ENCODE results near the gene ANK2.
"Not testable (repeated sequence)": the region's sequence is repeated elsewhere in the genome, so short reads cannot be mapped to it uniquely, and the experiment has no call there.

Gene ANK2

DNA sequence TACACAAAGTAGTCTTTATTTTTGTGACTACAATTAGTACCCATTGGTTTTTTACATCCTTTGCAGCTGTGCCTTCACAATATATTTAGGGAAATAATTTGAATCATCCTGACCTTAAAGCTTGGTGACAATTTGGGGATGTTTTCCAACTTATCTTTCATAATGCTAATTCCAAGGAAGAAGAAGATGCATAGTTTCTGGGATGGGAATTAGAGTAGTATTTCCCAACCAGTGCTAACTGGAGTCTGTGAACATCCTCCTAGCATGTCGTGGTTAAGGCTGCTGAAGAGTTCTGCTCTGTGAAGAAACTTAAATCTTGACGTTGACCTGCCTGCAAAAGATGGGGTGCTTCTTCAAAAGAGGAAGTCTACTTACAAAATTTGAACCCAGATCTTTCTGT, 173.5 kb downstream of the ANK2 start:
- Histone ChIP-seq H3K4me1 (no peaks in the 10 kb centered on the region), H3K36me3 (no peaks in the 10 kb centered on the region), H3K4me3 (ENCODE audit: low read depth, low read length) (no peak overlapping the region), H3K9me3 (no peaks in the 10 kb centered on the region), H3K27me3 (no peaks in the 10 kb centered on the region)
- DNase-seq = no peak
- TF ChIP-seq, protein P1, sequence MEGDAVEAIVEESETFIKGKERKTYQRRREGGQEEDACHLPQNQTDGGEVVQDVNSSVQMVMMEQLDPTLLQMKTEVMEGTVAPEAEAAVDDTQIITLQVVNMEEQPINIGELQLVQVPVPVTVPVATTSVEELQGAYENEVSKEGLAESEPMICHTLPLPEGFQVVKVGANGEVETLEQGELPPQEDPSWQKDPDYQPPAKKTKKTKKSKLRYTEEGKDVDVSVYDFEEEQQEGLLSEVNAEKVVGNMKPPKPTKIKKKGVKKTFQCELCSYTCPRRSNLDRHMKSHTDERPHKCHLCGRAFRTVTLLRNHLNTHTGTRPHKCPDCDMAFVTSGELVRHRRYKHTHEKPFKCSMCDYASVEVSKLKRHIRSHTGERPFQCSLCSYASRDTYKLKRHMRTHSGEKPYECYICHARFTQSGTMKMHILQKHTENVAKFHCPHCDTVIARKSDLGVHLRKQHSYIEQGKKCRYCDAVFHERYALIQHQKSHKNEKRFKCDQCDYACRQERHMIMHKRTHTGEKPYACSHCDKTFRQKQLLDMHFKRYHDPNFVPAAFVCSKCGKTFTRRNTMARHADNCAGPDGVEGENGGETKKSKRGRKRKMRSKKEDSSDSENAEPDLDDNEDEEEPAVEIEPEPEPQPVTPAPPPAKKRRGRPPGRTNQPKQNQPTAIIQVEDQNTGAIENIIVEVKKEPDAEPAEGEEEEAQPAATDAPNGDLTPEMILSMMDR (IDR thresholded peaks at IDR 0.05; ENCODE audit: low read depth, low read length) = no peak

DNA sequence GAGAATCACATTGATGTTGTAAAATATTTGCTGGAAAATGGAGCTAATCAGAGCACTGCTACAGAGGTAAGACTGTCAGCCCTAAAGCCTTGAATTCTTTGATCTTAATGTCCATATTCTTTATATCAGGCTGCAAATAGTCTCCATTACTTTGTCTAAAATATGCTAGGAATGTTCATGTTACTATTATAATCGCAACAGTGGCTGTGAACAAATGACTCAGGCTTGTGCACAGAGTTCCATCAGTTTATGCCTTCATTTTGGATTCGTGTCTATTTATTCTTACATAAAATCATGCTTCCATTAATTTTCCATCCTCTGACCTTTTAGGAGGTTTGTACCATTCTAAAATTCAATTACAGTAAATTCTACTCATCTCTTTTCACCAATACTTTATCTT, 182.7 kb downstream of the ANK2 start:
- Histone ChIP-seq H3K9me3 (no peaks in the 10 kb centered on the region), H3K27me3 (no peaks in the 10 kb centered on the region)
- no peak for DNase-seq

DNA sequence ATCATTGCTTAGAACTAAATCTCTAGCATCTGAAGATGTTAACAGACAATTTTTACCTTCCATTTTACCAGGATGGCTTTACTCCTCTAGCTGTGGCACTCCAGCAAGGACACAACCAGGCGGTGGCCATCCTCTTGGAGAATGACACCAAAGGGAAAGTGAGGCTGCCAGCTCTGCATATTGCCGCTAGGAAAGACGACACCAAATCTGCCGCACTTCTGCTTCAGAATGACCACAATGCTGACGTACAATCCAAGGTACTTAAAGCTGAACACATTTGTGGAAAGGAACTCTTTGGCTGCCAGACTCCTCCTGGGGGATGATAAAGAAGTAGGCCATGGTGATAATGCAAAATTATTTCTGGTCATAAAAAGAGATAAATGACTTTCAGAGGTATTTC, 187.5 kb downstream of the ANK2 start:
- Histone ChIP-seq H3K27me3 (no peaks in the 10 kb centered on the region), H3K36me3 (peaks cover under 1% of the 10 kb centered on the region), H3K4me3 (ENCODE audit: low read depth, low read length) (no peak overlapping the region), H3K9me3 (no peaks in the 10 kb centered on the region), H3K4me1 (no peaks in the 10 kb centered on the region)
- no peak for DNase-seq
- TF ChIP-seq, protein P1 (IDR thresholded peaks at IDR 0.05; ENCODE audit: low read depth, low read length) = no peak

More for the DNA sequence above, 182.7 kb downstream of the ANK2 start:
- no peaks in the 10 kb centered on the region; the same call in 1 of the 2 replicates for H3K36me3 ChIP-seq
- no peak overlapping the region for H3K4me3 ChIP-seq (ENCODE audit: low read depth, low read length)
- H3K4me1 ChIP-seq = no peaks in the 10 kb centered on the region
- TF ChIP-seq, protein P1 (IDR thresholded peaks at IDR 0.05; ENCODE audit: low read depth, low read length) = no peak

DNA sequence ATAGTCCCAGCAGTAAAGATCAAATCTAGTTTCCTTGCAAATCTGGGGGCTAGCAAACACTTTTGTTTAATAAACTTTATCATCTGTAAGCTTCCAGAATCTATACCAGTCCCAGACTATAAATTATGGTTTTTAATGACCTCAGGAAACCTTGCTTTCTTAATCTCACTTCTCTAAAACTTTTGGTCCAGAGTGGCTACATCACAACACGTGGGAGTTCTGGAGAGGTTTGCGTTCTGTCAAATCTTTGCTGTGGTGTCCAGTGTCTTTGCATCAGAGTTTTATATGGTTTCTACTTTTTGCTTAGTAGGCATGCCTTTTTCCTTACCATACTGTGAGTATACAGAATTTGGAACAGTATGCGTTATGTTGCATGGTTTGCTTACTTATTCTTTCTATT, 193.9 kb downstream of the ANK2 start:
- H3K36me3 ChIP-seq = peaks cover 9% of the 10 kb centered on the region
- H3K4me3 ChIP-seq (ENCODE audit: low read depth, low read length) = no peak overlapping the region
- TF ChIP-seq, protein P1 (IDR thresholded peaks at IDR 0.05; ENCODE audit: low read depth, low read length) = no peak
- no peak for DNase-seq
- H3K9me3 ChIP-seq = no peaks in the 10 kb centered on the region
- no peaks in the 10 kb centered on the region for H3K27me3 ChIP-seq
- no peaks in the 10 kb centered on the region; the same call in 1 of the 2 replicates for H3K4me1 ChIP-seq

DNA sequence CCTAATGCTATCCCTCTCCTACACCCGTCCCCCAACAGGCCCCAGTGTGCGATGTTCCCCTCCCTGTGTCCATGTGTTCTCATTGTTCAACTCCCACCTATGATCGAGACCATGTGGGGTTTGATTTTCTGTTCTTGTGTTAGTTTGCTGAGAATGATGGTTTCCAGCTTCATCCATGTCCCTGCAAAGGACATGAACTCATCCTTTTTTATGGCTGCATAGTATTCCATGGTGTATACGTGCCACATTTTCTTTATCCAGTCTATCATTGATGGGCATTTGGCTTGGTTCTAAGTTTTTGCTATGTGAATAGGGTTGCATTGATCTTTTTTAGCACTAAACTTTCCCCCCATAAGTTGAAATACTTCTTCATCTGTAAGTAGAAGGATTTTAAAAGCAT, 195.3 kb downstream of the ANK2 start:
- H3K4me1 ChIP-seq; H3K36me3 ChIP-seq; H3K9me3 ChIP-seq; DNase-seq; H3K27me3 ChIP-seq; H3K4me3 ChIP-seq (ENCODE audit: low read depth, low read length): not testable (repeated sequence)

DNA sequence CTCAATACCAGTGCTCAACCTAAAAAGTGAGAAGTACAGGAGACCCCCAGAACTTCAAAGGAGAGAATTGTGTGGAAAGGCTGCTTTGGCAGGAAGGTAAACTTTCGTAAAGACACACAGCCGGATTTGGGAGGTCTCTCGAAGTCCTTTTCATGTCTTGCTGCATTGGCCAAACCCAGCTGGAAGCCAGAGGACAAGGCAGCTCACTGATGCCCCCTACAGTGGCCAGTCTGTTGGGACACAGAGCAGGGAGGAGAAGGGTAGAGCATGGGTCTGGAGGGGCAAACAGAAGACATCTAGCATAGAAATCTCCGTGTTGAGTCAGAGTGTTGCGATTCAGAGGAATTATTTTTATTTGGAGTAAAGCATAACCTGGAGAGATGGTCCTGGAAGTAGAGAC, 198.9 kb downstream of the ANK2 start:
- Histone ChIP-seq H3K27me3 (no peaks in the 10 kb centered on the region), H3K4me1 (no peaks in the 10 kb centered on the region; the same call in 1 of the 2 replicates), H3K4me3 (ENCODE audit: low read depth, low read length) (no peak overlapping the region), H3K9me3 (no peaks in the 10 kb centered on the region), H3K36me3 (peaks cover 4% of the 10 kb centered on the region; the same call in 1 of the 2 replicates)
- peak; percentile 39 for DNase-seq
- TF ChIP-seq, protein P1 (IDR thresholded peaks at IDR 0.05; ENCODE audit: low read depth, low read length) = peak; percentile 60

DNA sequence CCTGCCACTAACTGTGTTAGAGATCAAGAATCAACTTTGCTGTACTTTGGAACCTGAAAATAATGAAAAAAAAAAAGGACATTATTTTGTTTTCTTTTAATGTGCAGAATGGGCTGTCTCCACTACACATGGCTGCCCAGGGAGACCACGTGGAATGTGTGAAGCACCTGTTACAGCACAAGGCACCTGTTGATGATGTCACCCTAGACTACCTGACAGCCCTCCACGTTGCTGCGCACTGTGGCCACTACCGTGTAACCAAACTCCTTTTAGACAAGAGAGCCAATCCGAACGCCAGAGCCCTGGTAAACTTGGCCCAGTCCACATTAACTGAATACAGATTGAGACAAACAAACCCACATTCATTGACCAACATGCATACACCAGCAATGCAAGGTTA, 206.2 kb downstream of the ANK2 start:
- TF ChIP-seq, protein P1 (IDR thresholded peaks at IDR 0.05; ENCODE audit: low read depth, low read length) = no peak

More for the DNA sequence above, 206.2 kb downstream of the ANK2 start:
- no peak overlapping the region for H3K4me3 ChIP-seq (ENCODE audit: low read depth, low read length)
- peaks cover 8% of the 10 kb centered on the region for H3K36me3 ChIP-seq
- DNase-seq = no peak
- no peaks in the 10 kb centered on the region for H3K9me3 ChIP-seq
- no peaks in the 10 kb centered on the region for H3K4me1 ChIP-seq
- no peaks in the 10 kb centered on the region for H3K27me3 ChIP-seq

Data from BE2C (cell line).